Glutamatergic neuron (in vitro differentiated cells): ENCODE results near the gene SERPINA7. TPM values are rescaled to one million over a fixed set of nuclear protein-coding genes. Genes with fewer than 3 reads are reported as not detected.

Source experiments
- DNase-seq: peaks from one replicate; pipeline ENCODE4 v3.0.0; 2022
- H3K27ac Mint-ChIP-seq: one replicate; pipeline ENCODE4 v1.8.0; 2020; ENCODE audit warnings: mild to moderate bottlenecking, mixed read lengths, inconsistent platforms; ENCODE audit not compliant: unreplicated experiment
- H3K27me3 Mint-ChIP-seq: one replicate; pipeline ENCODE4 v1.8.0; 2020; ENCODE audit warnings: mild to moderate bottlenecking, moderate library complexity, mixed read lengths, inconsistent platforms; ENCODE audit not compliant: unreplicated experiment
- H3K36me3 Mint-ChIP-seq: one replicate; pipeline ENCODE4 v1.8.0; 2020; ENCODE audit warnings: mild to moderate bottlenecking, mixed read lengths, inconsistent platforms; ENCODE audit not compliant: unreplicated experiment
- H3K4me1 Mint-ChIP-seq: one replicate; pipeline ENCODE4 v1.8.0; 2020; ENCODE audit warnings: mild to moderate bottlenecking, low read depth, mixed read lengths, inconsistent platforms; ENCODE audit not compliant: unreplicated experiment
- H3K4me3 Mint-ChIP-seq: one replicate; pipeline ENCODE4 v1.8.0; 2020; ENCODE audit warnings: mild to moderate bottlenecking, mixed read lengths, inconsistent platforms; ENCODE audit not compliant: unreplicated experiment
- H3K9me3 Mint-ChIP-seq: one replicate; pipeline ENCODE4 v1.8.0; 2020; ENCODE audit warnings: mild to moderate bottlenecking, moderate library complexity, mixed read lengths, inconsistent platforms; ENCODE audit not compliant: unreplicated experiment
- long read RNA-seq: library from polyadenylated mRNA; unstranded; transcript quantifications from one replicate; pipeline ENCODE4 v2.0.0, GENCODE V29; 2020; ENCODE audit not compliant: unreplicated experiment
- total RNA-seq: library from RNA; stranded (reverse); fragmentation: NEBNext Ultra II Directional; extraction: Animal tissue kit (Norgen Biotek cat#: 25700); gene quantifications from one replicate; pipeline ENCODE4 v1.2.1, GENCODE V29; 2021; ENCODE audit not compliant: unreplicated experiment
- TF ChIP-seq, protein P1 (sequence below): fragments of 200-600 bp; sonication (generic); IDR thresholded peaks from one replicate; pipeline ENCODE4 v1.5.0; 2021; ENCODE audit not compliant: partially characterized antibody, unreplicated experiment

Gene SERPINA7, protein sequence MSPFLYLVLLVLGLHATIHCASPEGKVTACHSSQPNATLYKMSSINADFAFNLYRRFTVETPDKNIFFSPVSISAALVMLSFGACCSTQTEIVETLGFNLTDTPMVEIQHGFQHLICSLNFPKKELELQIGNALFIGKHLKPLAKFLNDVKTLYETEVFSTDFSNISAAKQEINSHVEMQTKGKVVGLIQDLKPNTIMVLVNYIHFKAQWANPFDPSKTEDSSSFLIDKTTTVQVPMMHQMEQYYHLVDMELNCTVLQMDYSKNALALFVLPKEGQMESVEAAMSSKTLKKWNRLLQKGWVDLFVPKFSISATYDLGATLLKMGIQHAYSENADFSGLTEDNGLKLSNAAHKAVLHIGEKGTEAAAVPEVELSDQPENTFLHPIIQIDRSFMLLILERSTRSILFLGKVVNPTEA
- total RNA-seq, result not detected
- long read RNA-seq, result 0 reads

DNA sequence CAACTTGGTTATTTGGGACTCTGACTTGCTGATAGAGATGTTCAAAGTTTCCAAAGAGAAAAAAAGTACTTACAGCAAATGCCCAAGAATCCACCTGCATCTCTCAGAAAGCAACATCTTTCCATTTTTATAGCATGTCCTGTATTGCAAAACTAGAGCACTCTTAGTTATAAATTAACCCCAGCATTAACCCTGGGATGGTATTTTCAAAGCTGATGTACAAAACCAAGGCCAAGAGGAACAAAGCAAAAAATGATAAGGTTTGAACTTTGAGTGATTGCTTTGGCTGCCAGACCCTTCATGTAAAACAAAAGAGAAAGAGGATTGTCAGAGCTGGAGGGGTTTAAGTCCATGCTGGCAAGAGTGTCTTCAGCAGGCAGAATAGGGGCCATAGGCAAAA, at the start of gene SERPINA7:
SERPINA7 (minus strand) TSS at position 103 of the 400 bp plus-strand sequence. CDS start 1,669 bp downstream, outside the sequence.
- TF ChIP-seq, protein P1, sequence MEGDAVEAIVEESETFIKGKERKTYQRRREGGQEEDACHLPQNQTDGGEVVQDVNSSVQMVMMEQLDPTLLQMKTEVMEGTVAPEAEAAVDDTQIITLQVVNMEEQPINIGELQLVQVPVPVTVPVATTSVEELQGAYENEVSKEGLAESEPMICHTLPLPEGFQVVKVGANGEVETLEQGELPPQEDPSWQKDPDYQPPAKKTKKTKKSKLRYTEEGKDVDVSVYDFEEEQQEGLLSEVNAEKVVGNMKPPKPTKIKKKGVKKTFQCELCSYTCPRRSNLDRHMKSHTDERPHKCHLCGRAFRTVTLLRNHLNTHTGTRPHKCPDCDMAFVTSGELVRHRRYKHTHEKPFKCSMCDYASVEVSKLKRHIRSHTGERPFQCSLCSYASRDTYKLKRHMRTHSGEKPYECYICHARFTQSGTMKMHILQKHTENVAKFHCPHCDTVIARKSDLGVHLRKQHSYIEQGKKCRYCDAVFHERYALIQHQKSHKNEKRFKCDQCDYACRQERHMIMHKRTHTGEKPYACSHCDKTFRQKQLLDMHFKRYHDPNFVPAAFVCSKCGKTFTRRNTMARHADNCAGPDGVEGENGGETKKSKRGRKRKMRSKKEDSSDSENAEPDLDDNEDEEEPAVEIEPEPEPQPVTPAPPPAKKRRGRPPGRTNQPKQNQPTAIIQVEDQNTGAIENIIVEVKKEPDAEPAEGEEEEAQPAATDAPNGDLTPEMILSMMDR, result no peak
- Mint-ChIP-seq H3K27ac (no peak within 1 kb of the TSS), H3K27me3 (no peaks in the 10 kb centered on the region), H3K36me3 (no peaks in the 10 kb centered on the region), H3K4me1 (no peaks in the 10 kb centered on the region), H3K4me3 (no peak within 1 kb of the TSS), H3K9me3 (no peaks in the 10 kb centered on the region)
- no peak for DNase-seq

DNA sequence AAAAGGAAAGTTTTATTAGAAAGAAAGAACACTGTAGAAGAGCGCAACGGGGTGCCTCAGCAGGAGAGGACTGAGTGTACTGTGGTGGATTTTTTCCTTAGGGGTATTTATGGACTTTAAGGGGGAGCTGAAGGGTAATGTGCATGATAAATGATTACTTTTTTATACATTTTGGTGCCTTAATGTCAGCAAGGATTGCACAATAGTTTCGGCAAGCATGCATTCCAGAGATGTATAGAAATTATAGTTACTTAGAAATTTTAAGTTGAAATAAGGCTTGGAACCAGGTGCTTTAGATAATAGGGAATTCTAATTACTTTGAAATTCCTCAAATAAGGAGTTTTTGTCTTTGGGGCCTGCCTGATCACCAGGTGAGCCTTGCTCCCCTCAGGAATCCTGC, 30.5 kb upstream of the SERPINA7 start:
- Mint-ChIP-seq H3K27me3 (peaks cover 1% of the 10 kb centered on the region), H3K36me3 (no peaks in the 10 kb centered on the region), H3K4me1 (no peaks in the 10 kb centered on the region), H3K4me3 (no peak overlapping the region), H3K27ac (no peak overlapping the region), H3K9me3 (peaks cover 2% of the 10 kb centered on the region)
- DNase-seq, result no peak
- TF ChIP-seq, protein P1, result no peak

DNA sequence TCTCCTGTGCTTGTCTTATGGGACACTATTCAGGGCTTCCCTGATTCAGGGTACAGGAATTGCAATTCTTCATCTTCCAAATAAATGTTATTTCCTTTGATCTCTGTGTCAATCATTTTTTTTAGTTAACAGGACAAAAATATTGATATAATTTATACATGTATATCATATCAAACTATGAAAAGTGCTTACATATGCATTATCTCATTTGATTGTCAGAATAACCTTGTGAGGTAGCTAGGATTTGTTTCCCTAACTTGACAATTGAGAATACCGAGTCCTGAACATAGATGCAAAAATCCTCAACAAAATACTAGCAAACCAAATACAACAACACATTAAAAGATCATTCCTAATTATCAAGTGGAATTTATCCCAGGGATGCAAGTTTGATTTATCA, 11.5 kb upstream of the SERPINA7 start:
- Mint-ChIP-seq H3K27me3 (no peaks in the 10 kb centered on the region), H3K36me3 (no peaks in the 10 kb centered on the region), H3K9me3 (no peaks in the 10 kb centered on the region), H3K4me1 (no peaks in the 10 kb centered on the region), H3K27ac (no peak overlapping the region), H3K4me3 (no peak overlapping the region)
- DNase-seq, result no peak
- TF ChIP-seq, protein P1, result no peak

DNA sequence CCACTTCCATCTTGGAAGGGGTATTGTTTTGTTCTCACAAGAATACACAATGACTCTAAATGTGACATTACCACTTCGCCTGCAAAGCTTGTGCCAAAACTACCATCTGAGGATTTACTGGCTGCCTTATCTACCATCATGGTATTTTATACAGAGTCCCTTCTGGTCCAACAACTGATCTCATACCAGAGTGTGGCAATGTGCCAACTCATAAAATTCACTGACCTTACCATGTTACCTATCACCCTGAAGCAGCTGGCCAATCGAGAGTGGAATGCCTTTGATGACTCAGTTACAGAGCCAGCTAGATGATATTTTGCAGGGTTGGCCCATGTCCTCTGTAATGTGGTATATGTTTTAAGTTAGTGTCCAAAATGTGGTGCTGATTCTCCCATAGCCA, 3.8 kb upstream of the SERPINA7 start:
- no peak for DNase-seq
- TF ChIP-seq, protein P1, result no peak
- Mint-ChIP-seq H3K4me3 (no peak overlapping the region), H3K9me3 (no peaks in the 10 kb centered on the region), H3K27ac (no peak overlapping the region), H3K27me3 (no peaks in the 10 kb centered on the region), H3K4me1 (no peaks in the 10 kb centered on the region), H3K36me3 (no peaks in the 10 kb centered on the region)

DNA sequence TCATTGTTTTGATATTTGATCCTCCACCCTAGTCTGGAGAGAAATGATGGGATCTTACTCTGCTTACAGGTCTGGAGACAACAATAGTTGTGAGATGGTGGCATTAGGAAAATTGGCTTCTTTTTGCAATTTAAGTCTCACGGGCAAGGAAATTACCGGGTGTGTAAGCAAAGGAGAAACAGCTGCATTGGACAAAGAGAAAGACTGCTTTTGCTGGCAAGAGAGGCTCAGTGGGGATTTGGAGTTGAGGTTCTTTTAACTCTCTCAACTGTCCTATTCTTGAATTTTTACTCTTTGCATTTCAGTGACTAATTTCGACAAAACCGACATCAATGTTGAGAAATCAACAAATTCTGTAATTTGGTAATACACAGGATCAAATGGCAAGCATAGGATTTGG, 2.3 kb upstream of the SERPINA7 start:
- no peak overlapping the region for H3K27ac Mint-ChIP-seq
- no peak overlapping the region for H3K4me3 Mint-ChIP-seq
- no peaks in the 10 kb centered on the region for H3K36me3 Mint-ChIP-seq
- DNase-seq, result no peak
- TF ChIP-seq, protein P1, result no peak
- H3K9me3 Mint-ChIP-seq, result no peaks in the 10 kb centered on the region
- no peaks in the 10 kb centered on the region for H3K27me3 Mint-ChIP-seq
- no peaks in the 10 kb centered on the region for H3K4me1 Mint-ChIP-seq
